Type B pancreatic cell (in vitro differentiated cells): ENCODE results near the gene MEGF6. TPM values are rescaled to one million over a fixed set of nuclear protein-coding genes. Genes with fewer than 3 reads are reported as not detected.

Experiments
- DNase-seq: peaks from one replicate; pipeline ENCODE4 v3.0.0; 2021; ENCODE audit warnings: mixed read lengths; ENCODE audit not compliant: unreplicated experiment; ENCODE audit errors: extremely low spot score
- H3K27ac Mint-ChIP-seq: 2 replicates; pipeline ENCODE4 v1.8.0; 2021; ENCODE audit warnings: mild to moderate bottlenecking, mixed read lengths
- H3K27me3 Mint-ChIP-seq: 2 replicates; pipeline ENCODE4 v1.8.0; 2021; ENCODE audit warnings: mixed read lengths
- H3K36me3 Mint-ChIP-seq: 2 replicates; pipeline ENCODE4 v1.8.0; 2021; ENCODE audit warnings: mixed read lengths
- H3K4me1 Mint-ChIP-seq: one replicate; pipeline ENCODE4 v1.8.0; 2021; ENCODE audit warnings: mixed read lengths; ENCODE audit not compliant: unreplicated experiment
- H3K4me3 Mint-ChIP-seq: 2 replicates; pipeline ENCODE4 v1.8.0; 2021; ENCODE audit warnings: mild to moderate bottlenecking, mixed read lengths
- H3K9me3 Mint-ChIP-seq: 2 replicates; pipeline ENCODE4 v1.8.0; 2021; ENCODE audit warnings: mixed read lengths
- CTCF ChIP-seq: fragments of 200-600 bp; sonication (generic); conservative IDR thresholded peaks from 2 replicates; pipeline ENCODE4 v1.5.0; 2021; ENCODE audit warnings: antibody characterized with exemption, mild to moderate bottlenecking
- total RNA-seq: library from RNA; stranded (reverse); gene quantifications from 2 replicates; pipeline ENCODE4 v1.2.1, GENCODE V29; 2021; ENCODE audit warnings: low replicate concordance

Gene MEGF6
- total RNA-seq, 1 donor from 2014 or later = 61.7 TPM

DNA sequence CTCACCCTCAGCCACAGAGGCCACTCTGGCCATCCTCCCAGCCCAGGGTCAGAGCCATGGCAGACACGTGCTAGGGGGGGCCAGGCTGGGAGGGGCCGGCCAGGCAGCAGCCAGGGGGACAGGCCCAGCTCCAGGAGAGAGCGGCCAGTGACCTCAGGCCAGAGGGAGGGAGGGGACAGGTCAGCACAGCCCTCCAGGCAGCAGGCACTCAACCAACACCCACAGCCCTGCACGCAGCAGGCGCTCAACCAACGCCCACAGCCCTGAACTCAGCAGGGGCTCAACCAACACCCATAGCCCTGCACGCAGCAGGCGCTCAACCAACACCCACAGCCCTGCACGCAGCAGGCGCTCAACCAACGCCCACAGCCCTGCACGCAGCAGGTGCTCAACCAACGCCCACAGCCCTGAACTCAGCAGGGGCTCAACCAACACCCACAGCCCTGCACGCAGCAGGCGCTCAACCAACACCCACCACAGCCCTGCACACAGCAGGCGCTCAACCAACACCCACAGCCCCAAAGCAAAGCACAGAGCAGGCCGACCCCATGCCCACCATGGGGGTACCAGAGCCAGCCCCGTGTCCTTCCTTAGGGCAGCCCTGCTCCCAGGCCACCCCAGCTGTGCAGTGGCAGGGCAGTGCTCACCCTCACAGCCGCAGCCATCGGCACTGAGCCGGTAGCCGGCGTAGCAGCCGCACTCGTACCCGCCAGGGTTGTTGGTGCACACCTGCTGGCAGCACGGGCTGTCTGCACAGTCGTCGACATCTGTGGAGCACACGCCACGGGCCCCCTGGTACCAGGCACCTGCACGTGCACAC is 101.0 kb downstream of the MEGF6 start:
- TF ChIP-seq CTCF = no peak

GRCh38 chr1:3509721-3510120 is 101.6 kb downstream of the MEGF6 start:
- Mint-ChIP-seq H3K36me3 (no peaks in the 10 kb centered on the region), H3K9me3 (no peaks in the 10 kb centered on the region), H3K4me3 (no peak overlapping the region), H3K4me1 (no peaks in the 10 kb centered on the region), H3K27me3 (no peaks in the 10 kb centered on the region), H3K27ac (no peak overlapping the region)
- no peak for DNase-seq
- no peak for TF ChIP-seq CTCF

More for the DNA sequence above, 101.0 kb downstream of the MEGF6 start:
- no peaks in the 10 kb centered on the region for H3K4me1 Mint-ChIP-seq
- no peaks in the 10 kb centered on the region for H3K36me3 Mint-ChIP-seq
- no peaks in the 10 kb centered on the region for H3K27me3 Mint-ChIP-seq
- no peak overlapping the region for H3K4me3 Mint-ChIP-seq
- no peaks in the 10 kb centered on the region for H3K9me3 Mint-ChIP-seq
- no peak overlapping the region for H3K27ac Mint-ChIP-seq
- no peak for DNase-seq

- Mint-ChIP-seq H3K4me1 (no peaks in the 10 kb centered on the region), H3K9me3 (no peaks in the 10 kb centered on the region), H3K27ac (no peak overlapping the region), H3K27me3 (no peaks in the 10 kb centered on the region), H3K4me3 (no peak overlapping the region), H3K36me3 (no peaks in the 10 kb centered on the region)
- DNase-seq = no peak
- no peak for TF ChIP-seq CTCF
These were observed 102.4 kb downstream of the MEGF6 start for GRCh38 chr1:3508757-3509415.

DNA sequence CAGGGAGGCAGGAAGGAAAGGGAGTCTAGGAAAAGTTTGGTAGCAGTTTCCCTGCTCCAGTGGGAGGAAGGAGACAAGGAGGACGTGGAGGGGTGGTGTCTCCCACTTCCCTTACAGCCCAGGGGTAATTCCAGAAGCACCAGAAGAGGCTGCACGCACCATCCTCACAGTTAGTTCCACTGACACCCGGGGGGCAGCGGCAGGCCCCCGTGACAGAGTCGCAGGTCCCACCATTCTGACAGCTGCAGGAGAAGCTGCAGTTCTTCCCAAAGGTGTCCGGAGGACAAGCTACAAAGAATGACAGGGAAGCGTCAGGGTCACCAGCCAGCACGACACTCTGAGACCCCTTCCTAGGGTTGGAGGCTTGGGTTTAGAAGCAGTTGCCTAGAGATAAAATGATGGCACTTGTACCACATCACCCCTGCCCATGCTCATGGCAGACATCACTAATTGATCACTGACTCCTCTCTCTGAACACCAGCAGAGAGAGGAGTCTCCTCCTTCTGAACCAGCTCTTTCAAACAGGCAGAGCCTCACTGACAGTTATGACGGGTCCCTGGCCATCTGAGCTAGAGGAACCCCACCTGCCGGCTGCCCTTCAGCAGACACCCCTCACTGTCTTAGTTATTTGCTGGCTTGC is 103.6 kb downstream of the MEGF6 start:
- Mint-ChIP-seq H3K36me3 (no peaks in the 10 kb centered on the region), H3K27ac (no peak overlapping the region), H3K4me3 (no peak overlapping the region), H3K4me1 (no peaks in the 10 kb centered on the region), H3K9me3 (no peaks in the 10 kb centered on the region), H3K27me3 (no peaks in the 10 kb centered on the region)
- TF ChIP-seq CTCF = no peak
- DNase-seq = no peak

DNA sequence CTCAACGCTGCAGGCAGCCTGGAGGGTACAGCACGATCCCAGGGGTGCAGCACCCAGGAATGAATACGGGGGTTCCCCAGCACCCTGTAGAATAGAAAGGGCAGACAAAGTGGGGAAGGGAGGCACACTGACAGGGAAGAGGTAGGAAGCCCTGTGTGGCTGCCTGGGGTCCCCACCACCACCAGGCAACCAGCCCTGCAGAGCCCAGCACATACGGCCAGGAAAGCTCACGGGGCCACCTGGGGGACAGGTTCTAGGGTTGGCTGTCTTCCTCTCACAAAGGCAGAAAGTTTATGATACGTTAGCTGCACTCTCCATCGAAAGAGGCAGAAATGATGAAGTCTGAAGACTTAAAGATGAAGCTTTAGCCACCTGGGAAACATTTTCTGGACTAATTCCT is 104.4 kb downstream of the MEGF6 start:
- no peak overlapping the region for H3K27ac Mint-ChIP-seq
- H3K9me3 Mint-ChIP-seq = no peaks in the 10 kb centered on the region
- H3K27me3 Mint-ChIP-seq = no peaks in the 10 kb centered on the region
- no peaks in the 10 kb centered on the region for H3K4me1 Mint-ChIP-seq
- no peak for TF ChIP-seq CTCF
- no peaks in the 10 kb centered on the region for H3K36me3 Mint-ChIP-seq
- no peak overlapping the region for H3K4me3 Mint-ChIP-seq
- DNase-seq = no peak
